Daoy (cell line): ENCODE measurements around the gene HIGD2A. TPM values are rescaled to one million over a fixed set of nuclear protein-coding genes. Genes with fewer than 3 reads are reported as not detected.
"Not testable (repeated sequence)": the region's sequence is repeated elsewhere in the genome, so short reads cannot be mapped to it uniquely, and the experiment has no call there.

Experiments used
- DNase-seq: peaks from one replicate; pipeline ENCODE4 v3.0.0-alpha.2; 2015; ENCODE audit warnings: low read depth
- total RNA-seq: library from RNA; depleted of rRNA; stranded (reverse); fragments of >200 nt; shearing (Covaris generic); gene quantifications from 2 replicates; pipeline ENCODE4 v1.2.3, GENCODE V29; 2014

The HIGD2A gene
- total RNA-seq, 1 experiment from 2014 or later, result 80.5 TPM

- DNase-seq, result no peak
Measured at GRCh38 chr5:176394881-176395675, 6.5 kb downstream of the HIGD2A start.

DNA sequence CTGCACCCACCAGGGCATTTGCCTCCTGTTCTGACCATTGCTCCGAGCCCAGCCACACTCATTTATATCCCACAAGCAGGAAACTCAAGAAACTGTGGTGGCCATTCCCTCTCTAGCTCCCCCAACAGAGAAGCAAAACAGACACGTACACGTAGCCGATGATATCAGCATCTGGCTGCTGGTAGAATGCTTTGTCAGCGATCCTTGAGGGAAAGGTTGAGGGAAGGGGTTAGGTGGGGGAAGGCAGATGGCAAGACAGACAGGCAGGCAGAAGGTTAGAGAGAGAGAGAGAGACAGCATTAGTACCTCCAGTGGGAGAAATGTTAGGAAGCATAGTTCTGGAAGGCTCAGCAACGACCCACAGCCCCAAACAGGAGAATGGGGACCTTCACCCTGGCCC, 7.8 kb downstream of the HIGD2A start:
- no peak for DNase-seq

DNA sequence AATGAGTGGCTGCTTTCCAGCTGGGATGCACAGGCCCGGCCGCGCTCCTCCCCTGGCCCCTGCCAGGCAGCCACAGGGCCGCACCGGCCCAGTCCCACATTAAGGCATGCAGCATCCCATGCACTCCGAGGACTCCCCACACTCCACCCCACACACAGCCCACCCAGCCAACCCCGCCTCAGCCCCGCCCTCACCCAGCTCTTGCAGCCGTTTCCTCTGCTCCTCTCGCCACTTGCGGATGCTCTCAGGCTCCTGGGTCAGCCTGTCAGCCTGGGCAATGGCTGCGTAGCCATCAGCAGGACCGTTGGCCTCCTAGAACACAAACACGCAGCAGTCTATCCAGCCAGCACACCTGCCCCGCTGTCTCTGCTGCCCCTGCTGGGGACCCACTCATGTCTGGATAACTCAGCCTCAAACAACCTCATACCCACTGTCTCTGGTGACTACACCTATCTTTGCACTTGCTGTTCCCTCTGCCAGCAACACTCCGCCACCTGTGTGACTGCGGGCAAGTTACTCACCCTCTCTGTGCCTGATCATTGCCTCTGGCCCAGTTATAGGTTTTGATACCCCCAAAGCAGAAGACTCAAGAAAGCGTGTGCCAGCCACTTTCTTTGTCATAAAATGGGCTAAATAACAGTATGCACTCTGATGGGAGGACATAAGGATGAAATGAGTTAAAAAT, 9.3 kb downstream of the HIGD2A start:
- DNase-seq, result no peak

DNA sequence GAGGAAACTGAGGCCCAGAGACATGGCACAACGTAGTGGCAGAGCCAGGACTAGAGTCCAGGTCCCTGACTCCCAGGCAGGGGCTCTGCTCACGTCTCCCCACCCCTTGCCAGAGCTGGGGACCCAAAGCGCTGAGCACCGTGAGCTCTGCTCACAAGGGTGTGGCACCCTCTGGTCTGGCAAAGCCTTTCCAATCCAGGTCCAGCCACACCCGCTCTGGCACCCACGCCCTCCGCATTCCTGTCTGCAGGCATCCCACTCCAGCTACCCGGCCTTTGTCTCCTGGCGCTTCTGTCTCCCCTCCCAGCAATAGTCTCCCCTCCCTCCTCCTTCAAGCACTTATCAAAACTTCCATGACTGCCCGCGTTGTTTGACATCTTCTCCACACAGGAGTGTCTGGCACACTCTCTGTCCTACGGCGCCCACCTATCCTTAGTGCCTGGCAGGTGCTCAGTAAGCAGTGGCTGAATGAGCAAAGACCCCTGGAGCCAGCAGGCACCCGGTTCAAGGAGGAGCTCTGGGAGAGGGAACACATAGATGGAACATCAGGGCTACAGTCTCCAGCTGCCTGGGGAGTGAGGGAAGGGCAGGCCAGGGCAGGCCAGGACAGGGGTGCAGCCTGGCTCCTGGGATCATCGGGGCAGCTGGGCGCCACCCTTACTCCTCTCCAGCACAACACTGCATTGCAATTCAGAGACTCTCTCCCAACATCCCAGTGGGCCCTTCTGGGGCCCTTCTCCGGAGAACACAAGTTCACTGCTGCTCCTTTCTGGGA, 12.0 kb downstream of the HIGD2A start:
- no peak for DNase-seq

DNA sequence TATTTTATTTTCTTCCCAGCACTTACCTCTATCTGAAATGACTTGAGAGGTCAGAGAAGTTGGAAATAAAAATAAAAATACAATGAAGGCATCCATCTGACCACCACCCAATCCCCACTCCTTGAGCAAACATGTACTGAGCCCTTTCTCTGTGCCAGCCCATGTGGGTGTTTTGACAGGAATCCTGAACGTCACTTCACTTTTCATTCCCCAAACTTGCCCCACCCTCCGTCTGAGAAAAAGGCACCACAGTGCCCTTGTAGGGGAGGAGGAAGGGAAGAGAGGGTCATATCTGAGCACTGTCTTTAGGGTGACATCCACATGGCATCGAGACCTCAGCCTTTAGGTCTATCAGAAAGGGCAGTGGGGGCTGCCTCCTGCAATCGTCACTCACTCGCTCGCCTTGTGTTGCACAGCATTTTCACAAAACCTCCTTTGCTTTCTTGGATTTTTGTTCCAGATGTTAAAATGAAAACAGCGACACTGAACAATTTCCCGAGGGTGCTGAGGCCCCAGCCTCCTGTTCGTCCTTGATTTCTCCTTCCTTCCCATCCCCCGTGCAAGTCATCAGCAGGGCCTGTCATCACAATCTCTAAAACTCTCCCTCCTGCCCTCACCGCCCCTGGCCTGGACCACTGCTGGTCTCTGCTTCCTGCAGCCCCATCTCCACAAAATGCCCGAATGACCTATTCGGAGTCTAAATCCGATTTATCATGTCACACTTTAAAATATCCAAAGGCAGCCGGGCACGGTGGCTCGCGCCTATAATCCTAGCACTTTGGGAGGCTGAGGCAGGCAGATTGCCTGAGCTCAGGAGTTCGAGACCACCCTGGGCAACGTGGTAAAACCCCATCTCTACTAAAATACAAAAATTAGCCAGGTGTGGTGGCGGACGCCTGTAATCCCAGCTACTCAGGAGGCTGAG, 13.0 kb downstream of the HIGD2A start:
- DNase-seq, result no peak

- DNase-seq, result no peak
Measured at GRCh38 chr5:176405656-176406435, 17.3 kb downstream of the HIGD2A start.

- no peak for DNase-seq
Measured at GRCh38 chr5:176406436-176407052, 18.0 kb downstream of the HIGD2A start.

DNA sequence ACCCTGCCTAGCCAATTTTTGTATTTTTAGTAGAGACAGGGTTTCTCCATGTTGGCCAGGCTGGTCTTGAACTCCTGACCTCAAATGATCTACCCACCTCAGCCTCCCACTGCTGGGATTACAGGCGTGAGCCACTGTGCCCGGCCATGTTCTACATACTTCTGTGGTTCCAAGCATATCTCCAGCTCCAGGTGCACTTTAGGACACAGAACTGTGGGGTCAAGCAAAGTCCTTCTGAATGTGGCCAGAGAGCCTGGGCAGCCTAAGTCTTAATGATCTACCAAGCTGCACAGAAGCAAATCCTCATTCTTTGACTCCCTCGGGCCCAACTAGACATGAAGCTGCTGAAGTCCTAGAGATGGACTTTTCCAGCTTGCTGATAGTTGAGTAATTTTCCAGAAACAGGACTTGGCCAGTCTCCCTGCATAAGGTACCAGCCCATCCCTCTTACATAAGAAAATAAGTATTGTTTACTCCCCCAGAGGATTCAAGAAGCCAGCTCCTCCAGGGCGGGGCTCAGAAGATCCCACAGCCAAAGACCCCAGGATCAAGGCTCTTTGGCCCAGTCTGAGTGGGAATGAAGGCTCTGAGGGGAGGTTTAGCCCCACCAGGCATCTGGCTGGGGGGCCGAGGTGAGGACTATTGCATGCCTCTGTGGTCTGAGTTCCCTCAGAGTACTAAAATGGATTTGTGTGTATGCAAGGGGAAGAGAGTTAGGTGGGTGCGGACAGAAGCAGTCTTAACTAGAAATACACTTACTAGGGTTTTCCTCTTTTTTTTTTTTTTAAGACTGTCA, 19.1 kb downstream of the HIGD2A start:
- DNase-seq, result no peak

GRCh38 chr5:176408252-176408573, 19.7 kb downstream of the HIGD2A start:
- DNase-seq, result not testable (repeated sequence)

DNA sequence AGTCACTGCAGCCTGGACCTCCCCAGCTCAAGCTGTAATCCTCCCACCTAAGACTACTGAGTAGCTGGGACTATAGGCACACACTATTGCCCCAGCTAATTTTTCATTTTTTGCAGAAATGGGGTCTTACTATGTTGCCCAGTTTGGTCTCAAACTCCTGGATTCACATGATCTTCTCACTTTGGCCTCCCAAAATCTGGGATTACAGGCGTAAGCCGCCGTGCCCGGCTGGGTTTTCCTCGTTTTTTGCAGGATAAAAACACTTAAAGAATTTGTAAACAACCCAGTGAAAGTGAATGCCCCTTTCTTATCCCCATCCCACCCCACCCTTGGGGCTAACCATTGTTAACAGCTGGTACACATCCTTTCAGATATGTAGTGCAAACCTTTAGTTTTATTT, 20.0 kb downstream of the HIGD2A start:
- no peak for DNase-seq

DNA sequence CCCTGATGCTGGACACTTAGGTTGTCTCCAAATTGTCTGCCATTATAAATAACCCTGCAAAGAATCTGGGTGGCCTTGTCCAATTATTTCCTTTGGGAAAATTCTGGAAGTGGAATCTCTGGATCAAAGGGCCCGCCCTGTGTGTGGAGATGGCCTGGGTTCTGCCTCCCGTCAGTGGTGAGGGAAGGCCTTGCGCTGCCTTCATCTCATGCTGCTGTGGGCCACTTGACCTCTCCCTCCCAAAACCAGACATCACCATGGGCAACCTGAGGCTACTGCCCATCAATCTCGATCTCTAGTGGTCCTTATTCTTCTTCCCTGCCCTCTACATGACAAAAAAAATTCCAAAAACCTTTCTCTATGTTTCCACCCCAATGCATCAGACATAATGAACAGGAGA, 21.2 kb downstream of the HIGD2A start:
- DNase-seq, result no peak

DNA sequence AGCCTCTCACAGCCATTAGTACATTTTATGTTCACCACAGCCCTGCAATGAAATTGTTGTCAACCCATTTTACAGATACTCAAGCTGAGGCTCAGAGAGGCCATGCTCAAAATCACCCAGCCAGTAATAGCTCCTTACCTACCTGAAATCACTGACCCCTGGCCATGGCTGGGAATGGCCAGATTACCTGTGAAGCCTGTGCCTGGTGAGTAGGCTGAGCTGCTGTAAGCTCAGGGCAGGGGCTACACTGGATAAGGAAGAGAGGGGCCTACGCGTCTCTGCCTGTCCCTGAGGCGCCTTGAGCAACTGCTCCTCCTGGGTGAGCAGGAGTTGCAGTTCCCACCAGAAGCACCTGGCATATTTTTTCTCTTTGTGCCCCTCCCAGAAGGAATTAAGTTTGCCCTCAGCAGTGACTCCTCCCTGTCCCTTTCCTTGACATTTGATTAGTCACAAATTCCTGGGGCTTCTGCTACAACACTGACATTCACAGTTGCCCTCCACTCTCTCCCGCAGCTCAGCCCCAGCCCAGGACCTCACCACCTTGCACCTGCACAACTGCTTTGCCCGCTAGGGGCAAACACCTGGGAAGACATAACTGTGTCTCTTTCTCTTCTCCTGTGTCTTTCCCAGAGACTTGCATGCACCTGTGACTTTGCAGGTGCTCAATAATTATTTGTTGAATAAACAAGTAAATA, 22.1 kb downstream of the HIGD2A start:
- no peak for DNase-seq

DNA sequence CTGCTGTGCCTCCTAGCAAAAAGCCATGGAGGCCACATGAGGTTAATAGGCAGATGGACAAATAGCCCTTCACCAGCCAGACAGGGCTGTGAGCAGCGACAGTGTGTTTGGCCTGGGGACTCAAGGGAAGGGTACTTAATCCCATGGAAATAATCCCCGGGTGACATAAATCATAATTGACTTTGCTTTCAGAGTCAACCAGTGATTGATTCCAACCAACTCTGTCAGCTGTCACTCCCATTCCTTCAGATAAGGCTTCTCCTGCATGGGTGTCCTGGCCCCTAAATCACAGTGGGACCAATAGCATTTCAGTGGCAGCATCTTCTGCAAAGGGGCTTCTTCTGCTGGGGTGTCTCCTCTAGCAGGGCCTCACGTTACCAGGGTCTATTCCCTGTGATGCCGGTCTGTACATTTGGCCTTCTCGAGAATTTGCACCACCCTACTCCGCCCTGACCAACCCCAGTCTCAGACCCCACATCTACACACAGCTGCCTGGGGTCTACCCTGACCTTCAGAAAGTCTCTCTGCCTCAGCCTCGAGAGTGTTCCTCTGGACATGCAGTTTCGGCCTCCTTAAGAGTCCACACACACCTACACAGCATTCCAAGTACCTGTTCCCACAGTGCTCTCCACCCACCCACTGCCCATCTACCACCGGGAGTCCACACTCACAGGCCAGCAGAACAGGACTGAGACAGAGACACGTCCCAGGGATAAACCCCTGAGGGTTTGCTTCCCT, 24.1 kb downstream of the HIGD2A start:
- DNase-seq, result no peak

DNA sequence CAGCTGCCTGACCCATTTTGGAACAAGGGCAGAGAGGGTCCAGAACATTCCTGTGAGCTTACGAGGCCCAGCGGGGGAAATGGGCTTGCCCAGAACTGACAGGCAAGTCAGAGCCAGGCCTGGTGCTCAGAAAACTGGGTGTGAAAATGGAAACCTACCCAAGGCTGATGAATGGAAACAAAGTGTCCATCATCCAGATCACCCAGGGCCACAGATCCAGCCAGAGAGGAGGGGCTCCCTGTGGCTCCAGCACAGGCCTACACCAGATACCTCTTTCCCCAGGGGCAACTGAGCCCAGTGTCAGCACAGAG, 24.7 kb downstream of the HIGD2A start:
- DNase-seq, result no peak

DNA sequence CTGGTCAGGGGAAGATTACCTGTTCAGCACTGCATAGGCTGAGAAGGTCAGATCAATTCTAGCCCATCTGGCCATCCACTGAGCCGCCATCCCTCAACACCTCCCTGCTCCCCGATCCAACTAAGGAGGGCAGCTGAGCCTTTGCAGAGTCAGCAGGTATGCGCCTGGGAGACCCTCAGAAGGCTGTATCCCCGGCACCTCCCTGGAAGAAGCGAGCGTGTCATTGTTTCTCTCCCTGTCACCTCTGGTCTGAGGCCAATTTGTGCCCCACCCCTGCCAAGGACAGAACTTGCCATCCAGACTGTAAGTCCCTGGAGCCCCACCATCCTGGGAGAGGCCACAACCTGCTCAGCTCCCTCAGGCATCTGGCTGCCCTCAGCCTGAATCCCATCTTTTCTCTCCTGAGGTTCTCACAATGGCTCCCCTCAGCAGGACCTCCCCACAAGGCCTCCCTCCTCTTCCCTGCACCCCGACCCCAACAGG, 25.2 kb downstream of the HIGD2A start:
- no peak for DNase-seq

DNA sequence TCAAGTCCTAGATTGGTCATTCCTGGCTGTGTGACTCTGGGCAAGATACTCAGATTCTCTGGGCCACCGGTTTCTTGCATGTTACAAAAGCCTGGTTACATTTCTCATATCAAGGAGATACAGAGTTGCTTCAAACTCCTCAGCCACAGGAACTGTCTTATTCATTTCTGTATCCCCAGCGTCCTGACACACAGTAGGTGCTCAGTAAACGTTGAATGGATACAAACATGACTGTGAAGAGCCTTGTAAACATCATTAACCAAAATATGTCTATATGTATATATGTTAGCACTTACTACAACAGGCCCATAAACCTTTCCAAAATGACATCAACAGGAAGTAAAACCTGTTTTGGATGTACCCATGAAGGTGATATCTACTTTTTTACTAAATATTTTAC, 26.2 kb downstream of the HIGD2A start:
- no peak for DNase-seq

DNA sequence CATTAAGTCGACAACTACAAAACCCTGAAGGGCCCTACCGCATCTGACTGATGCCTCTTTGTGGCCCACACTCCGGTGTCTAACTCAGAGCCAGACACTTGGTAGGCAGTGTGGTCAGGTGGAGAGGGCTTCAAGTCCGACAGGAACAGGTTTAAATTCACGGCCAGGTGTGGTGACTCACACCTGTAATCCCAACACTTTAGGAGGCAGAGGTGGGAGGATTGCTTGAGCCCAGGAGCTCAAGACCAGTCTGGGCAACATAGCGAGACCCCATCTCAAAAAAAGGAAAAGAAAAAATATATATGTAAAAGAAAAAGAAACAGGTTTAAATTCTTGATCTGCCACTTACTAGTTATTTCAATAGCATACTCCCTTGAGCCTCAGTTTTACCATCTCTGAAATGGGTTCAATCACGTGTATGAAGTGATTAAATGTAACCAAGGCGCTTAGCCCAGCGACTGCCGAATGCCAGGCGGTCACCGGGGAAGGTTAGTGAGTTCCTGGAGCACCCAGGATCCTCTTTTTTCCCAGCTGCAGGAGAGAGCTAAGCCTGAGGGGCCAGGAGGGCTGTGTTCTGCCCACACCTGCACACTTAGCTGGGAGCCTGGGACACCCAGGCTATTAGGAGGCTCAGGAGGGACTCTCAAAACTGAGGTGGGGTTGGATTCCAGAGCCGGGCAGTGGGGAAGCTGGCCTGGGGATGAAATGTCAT, 26.8 kb downstream of the HIGD2A start:
- DNase-seq, result no peak
